Measurements from ENCODE around the gene TADA3. TPM values are rescaled to one million over a fixed set of nuclear protein-coding genes. Genes with fewer than 3 reads are reported as not detected.

The TADA3 gene
- polyA plus RNA-seq, 3 donors = 69.4 to 79.8 (median 77.7) TPM

DNA sequence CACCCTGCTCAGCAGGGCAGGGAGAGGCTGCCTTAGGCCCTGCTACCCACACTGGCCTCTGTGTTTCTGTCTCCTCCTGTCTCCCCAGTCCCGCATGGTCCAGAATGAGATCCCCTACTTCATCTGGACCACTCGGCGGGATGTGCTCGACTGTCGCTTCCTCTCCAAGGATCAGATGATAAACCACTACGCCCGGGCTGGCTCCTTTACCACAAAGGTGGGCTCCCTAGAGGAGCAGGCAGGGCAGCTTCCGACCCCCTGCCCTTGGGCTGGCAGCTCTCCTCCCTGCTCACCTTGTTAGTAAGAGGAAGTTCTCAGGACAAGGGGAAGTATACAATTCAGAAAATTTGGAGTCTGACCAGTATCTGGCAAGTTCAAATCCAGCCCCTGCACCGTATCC lies 23.7 kb upstream of the TADA3 start:
- DNase-seq = no peak

DNA sequence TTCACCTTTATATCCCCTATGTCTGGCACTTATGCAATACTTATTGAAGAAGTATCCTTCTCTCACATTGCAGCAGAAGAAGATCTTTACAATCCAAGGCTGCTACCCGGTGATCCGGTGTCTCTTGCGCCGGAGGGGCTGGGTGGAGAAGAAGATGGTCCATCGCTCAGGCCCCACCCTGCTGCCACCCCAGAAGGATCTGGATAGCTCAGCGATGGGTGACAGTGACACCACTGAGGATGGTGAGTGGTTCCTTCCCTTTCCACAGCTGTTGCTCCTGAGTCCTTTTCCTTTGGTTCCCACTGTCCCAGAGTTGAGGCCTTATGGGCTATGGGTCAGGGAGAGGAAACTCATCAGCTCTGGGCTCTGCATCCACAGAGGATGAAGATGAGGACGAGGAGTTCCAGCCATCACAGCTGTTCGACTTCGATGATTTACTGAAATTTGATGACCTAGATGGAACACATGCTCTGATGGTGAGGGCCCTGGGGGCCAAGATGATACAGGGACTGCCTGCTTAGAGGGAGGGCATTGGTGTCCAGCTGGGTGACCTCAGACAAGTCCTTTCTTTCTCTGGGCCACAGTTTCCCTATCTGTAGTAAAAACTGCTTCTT lies 20.7 kb upstream of the TADA3 start:
- DNase-seq = no peak

DNA sequence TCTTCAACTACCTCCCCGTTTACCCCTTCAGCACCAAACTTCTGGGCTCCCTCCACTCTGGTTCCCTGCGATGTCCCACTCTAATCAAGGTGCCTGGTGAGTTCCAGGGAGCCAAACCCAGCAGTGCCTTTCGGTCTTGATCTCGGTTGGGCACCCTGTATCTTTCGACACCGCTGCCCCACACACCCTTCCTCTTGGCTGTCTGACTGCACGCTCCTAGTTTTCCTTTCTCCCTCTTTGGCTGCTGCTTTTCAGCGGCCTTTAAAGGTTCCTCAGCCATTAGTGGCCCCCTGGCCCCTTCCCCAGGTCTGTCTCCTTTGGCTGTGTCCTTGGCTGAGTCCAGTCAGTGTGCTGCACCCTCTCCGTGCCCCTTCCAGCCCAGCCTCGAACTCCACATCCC lies 18.6 kb upstream of the TADA3 start:
- DNase-seq = no peak

DNA sequence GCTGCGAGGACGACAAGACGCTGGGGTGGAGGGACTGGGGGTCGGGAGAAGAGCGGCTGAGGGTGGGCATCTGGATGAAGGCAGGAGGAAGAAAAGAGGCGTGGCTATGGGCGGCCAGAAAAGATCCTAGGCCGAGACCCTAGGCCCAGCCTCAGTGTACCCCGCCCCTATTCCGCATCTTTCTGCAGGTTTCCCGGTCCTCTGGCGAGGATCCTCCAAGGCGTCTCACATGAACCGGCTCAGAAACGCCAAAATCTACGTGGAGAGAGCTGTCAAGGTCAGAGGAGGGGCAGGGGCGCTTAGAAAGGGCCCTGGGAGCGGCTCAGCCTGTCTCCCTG lies 18.1 kb upstream of the TADA3 start:
- no peak for DNase-seq

DNA sequence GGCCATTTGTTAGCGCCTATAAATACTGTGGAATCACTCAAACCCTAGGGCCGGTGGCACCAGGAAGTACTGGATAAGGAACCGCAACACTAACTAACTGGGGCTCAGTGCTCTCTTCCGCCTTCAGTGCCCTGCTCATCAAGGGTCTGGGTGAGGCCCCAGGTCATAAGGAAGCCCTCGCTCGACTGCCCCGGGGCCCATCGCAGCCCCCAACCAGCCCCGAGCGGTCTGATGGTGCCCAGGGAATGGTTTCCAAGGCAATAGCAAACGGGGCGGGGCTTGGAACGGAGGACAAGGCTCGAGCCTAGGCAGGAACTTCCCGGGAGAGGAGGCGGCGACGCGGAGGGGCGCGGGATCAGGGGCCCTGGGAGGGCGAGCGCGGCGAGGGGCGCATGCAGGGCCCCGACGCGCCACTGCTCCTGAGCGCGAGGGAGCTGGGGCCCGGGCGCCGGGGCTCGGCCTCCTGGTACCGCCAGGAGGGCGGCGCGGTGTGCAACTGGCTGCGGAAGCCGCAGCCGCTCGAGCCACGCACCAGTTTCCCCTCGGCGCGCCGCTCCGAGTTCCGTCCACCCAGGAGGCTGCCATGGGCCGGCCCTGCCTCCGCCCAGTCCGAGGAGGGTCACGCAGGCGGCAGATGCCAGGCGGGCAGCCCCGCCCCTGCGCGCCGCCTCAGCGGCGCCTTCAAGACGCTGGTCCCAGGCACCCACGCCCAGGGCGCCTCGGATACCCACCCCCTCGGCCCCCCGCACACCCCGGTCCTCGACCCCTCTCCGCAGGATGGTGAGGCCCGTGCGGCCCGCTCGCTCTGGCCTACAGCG lies 17.6 kb upstream of the TADA3 start, which contains the start of gene TTLL3:
TSS of gene TTLL3 (plus strand) at position 648 of the 818 bp plus-strand sequence. CDS start 400 bp downstream, outside the sequence.
- DNase-seq = peak; percentile 78

DNA sequence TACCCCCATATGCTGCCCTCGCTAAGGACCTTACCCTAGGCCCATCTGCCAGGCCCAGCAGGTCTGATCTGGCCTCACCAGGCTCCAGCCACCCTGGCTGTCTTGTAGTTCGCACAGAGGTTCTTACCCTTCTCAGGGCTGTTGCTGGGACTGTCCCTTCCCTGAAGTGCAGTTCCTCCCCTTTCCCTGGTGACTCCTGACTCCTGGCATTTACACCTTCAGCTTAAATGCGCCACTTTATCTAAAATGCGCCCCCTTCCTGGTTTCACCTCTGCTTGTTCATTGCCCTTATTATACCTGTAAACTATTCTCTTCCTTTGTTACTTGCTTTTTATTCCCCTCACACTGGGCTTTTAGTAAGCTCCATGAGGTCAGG lies 17.0 kb upstream of the TADA3 start:
- no peak for DNase-seq

DNA sequence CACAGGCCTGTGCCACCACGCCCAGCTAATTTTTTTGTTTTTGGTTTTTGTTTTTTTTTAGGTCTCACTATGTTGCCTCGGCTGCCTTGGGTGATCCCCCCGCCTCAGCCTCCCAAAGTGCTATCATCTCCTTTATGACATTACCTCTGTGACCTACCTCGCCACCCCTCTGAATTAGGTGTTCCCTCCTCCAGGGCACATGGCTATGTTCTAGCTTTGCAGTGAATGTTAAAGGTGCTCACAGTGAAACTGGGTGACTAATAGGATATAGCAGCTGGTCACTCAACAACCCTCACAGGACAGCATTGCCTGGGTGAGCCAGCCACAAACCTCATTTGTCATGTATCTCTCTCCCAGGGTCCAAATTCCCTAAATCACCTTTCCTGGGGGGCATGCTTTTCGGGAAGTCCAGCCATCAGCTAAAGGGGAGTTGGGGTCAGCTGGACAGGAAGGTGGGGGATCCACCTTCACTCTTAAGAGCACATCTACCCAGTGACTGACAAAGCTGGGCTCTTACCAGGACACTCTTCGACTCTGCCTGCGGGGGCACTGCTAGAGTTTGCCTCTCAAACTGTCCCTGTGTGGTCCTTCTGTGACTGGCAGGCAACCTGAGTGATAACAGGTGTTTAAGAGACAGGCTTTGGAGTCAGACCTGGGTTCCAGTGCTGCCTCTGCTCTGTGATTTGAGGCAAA lies 16.2 kb upstream of the TADA3 start:
- DNase-seq = no peak

DNA sequence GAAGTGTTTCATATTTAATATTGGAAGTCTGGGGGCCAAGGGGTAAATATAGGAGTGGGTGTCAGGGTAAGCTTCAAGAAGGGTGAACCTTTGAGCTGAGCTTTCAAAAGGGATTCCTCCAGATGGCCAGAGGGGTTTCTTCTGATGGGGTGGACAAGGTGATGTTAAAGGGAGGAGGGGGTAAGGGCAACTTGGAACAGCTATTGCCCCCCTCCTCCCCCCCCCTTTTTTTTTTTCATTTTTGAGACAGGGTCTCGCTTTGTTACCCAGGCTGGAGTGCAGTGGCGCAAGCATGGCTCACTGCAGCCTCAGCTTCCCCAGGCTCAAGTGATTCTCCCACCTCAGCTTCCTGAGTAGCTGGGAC lies 15.7 kb upstream of the TADA3 start:
- no peak for DNase-seq

DNA sequence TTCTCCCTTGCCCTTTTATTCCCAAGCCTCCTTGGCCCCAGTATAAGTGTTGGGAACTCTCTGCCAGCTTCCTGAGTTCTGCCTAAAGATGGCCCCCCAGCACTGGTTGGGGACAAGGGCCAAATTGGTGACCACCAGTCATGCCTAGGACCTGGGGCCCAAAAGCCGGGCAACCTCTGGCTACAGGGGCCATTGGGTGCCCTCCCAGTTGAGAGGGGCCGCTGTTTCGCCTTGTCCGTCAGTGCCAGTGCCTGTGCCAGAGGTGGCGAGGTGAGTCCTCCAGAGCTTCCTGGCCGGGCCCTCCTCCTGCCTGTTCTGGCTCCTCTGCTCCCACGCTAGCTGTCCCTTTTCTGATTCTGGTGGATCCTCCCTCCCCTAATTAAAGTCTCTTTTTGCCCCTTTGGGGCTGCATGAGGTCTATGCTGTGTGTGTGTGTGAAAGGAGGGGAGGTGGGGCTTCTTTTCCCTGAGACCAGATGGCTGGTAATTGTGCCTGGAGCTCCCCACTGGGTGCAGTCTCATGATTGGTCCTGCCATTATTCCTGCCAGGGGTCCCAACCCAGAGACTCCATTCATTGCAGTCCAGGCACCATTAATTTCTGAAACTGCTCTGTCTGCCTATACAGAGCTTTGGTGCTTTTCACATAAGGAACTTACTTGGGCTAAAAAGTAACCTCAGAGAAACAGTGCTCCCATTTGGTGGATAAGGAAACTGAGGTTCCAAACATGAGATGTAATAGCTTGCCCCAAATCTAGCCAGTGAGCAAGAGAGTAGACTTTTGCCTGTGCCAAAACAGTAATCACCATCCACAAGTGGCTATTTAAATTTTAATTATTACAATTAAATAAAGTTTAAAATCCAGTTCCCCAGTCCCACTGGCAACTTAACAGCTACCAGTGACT lies 14.7 kb upstream of the TADA3 start:
- DNase-seq = no peak

DNA sequence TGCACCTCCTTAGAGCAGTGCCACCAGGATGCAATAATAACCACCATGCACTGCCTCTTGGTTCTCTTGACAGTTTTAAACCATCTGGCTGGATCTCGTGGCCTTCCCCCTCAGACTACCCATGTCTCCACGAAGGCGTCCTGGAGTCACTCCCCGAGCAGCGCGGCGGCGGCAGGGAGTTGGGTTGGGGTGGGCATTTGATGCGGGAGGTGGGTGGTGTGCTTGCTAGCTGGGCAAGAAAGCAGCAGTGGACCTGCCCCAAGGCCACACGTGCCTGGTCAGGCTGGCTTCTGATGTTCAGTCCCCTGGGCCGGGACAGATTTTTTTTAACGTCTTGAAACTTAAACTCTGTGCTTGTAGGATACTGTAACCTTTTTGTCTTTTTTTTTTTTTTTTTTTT lies 13.9 kb upstream of the TADA3 start:
- no peak for DNase-seq

DNA sequence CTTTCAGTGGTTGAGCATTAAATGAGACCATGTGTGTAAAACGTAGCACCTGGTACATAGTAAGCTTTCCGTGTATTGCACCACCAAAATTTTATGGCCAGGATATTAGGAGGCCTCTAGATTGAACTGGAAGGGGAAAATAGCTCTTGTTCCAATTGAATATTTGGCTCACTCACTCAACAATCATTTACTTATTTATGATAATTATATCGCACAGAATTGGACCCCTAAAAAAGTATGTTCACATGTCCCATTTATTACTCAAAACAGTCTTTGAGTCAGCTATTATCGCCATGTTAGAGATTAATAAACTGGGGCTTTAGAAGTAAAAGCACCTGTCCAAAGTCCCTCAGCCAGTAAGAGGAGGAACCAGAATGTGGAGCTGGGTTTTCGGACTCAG lies 12.7 kb upstream of the TADA3 start:
- no peak for DNase-seq

DNA sequence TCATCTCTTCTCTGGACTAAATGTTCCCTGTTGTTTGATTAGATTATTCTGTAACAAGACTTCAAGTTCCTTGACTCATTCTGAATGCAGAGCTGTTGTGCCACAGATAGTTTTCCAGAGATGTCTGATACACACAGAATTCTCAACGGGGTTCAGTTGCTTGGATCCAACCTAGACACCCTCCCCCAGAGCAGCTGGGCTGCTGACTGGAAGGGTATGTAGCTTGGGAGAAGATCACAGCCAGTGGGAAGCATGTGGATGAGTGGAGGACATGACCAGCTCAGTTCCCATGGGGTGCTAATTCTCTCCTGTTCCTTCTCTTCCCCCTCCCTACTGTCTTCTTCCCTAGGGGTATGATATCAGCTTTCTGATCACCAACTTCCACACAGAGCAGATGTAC lies 11.2 kb upstream of the TADA3 start:
- no peak for DNase-seq

DNA sequence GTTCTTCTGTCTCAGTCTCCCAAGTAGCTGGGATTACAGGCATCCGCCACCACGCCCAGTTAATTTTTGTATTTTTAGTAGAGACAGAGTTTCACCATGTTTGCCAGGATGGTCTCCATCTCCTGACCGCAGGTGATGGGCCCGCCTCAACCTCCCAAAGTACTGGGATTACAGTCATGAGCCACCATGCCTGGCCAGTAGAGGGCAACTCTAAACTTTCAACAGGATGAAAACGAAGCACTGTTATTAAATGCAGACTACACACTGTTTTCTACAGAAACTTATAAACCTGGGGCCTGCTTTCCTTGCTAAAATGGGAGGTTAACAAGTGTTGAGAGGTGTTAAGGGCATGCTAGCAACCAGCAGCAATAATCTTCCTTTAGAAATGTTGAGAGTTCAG lies 8.3 kb upstream of the TADA3 start:
- no peak for DNase-seq

DNA sequence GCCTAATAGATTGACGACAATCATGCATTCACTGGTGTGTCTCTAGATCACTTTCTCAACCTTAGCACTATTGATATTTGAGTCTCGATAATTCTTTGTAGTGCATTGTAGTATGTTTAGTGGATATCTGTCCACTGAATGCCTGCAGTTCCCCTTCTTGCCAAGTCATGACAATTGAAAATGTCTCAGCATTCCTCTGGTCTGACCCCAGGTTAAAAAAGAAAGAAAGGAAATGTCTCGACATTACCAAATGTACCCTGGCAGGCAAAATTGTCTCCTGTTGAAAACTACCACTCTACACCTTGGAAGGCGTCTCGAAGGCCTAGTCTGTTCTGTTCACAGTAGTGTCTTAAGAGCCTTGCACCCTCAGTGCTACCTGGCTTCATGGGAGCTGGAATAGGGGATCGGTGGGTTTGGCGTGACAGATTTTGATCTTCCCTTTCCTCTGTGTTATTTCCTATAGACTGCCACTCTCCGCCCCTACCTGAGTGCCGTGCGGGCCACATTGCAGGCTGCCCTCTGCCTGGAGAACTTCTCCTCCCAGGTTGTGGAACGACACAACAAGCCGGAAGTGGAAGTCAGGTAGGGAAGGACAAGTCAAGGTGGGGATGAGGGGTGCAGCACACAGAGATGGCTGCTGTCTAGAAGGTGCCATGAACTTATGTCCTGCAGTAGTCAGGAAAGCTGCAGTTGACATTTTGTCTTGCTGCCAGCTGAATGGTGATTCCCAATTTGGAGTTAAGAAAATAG lies 5.1 kb upstream of the TADA3 start:
- no peak for DNase-seq

DNA sequence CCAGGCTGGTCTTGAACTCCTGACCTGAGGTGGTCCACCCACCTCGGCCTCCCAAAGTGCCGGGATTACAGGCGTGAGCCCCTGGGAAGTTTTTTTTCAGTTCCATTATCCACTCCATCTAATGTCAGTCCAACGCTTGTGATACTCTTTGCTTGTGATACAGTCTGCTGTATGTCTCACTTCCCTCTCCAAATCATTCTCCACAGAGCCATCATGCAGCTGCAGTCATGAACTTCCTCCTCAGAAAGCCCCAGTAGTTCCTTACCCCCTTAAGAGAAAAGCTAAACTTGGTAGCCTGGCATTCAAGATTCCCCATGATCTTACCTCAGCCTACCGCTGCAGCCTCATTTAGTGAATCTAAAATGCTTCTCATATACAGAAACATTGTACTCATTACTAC lies 2.9 kb upstream of the TADA3 start:
- no peak for DNase-seq

DNA sequence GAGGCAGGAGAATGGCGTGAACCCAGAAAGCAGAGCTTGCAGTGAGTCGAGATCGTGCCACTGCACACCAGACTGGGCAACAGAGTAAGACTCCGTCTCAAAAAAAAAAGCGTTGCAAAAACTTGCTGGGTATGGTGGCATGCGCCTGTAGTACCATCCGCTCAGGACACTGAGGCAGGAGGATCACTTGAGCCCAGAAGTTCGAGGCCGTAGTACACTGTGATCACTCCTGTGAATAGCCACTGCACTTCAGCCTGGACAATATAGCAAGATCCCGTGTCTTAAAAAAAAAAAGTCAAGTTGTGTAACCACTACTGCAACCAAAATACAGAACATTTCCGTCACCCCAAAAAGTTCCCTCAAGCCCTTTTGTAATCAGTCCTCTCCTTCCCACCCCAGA lies 2.1 kb upstream of the TADA3 start:
- no peak for DNase-seq

DNA sequence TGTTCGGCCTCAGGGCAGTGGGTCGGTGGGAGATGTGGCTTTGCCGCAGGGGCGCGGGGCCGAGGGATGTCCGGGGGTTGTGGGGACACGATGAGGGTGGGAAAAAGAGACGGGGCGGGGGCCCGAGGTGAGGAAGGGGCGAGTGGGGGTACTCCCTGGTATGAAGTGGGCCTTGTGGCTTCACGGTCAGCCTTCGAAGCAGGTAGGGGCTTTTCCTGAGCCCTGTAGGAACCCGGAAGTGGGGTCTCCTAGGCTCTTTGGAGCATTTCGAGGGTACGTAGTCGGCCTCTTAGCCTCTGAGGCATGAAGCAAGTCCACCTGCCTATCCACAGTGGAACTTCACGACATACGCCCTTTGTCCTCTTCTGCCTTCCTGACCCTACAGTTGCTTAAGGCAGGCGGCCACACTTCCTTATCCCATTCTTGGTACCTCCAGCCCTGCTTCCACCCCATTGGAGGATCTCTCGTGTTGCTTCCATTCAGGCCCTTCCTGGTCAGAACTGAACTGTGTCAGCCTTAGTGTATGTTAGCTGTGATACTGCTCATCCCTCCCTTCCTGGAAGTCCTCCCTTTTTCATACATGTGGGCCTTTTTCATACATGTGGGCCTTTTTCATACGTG lies 998 bp upstream of the TADA3 start:
- no peak for DNase-seq

DNA sequence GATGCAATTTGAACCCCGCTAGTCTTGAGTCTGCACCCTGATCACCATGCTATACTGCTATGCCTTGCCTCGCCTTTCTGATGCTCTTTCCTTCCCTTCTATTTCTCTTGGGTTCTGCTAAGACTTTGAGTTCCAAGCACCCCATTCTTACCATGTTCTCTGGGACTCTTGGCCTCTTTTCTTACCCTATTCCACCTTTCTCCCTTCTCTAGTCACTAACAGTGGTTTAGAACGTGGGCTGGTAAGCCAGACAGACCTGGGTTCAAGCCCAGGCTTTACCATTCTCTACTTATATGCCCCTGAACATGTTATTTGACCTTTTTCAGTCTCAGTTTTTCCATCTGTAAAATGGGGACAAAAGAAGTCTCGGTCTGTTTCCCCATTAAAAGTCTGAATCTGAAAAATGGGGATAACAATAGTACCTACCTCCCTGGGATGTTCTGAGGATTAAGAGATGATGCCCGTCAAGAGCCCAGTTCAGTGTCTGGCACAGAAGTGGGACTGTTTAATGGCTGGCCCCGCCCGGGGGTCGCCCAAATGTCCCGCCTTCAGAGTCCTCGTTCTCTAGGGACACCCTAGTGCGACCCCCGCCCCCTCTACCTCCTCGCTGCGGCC lies 376 bp downstream of the TADA3 start:
- no peak for DNase-seq

DNA sequence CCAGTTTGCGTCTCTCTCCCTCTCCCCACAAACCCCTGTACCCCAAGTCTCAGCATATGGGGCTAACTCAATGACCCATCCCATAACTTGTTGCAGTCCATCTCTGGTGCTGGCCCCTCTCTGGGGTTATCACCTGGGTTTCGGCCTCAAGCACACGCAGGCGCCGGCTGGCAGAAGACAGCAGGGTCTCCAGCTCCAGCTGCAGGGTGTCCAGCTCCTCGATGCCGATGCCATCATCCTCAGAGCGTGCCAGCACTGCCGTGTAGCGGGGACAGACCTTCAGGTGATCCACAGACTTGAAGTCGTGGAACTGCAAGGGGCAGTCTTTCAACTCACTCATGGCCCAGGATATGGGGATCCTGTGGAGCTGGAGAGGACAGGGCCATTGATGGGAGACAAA lies 1.1 kb downstream of the TADA3 start:
- no peak for DNase-seq

DNA sequence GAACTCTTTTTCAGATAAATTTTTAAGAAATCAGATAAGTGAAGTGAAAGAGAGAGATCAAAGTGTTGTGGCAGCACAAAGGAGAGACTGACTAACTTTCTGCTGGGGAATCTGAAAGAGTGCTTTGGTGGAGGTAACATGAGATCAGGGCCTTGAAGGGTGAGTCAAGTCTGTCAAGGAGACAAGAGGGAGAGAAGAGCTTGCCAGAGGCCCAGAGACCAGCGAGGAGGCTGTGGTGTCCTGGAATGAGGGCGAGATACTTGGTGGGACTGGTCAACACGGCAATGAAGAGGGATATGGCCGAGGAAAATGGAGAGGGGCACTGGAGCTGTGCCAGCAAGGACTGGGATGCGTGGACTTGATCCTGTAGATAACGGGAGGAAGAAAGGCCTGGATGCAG lies 4.6 kb downstream of the TADA3 start:
- no peak for DNase-seq

Data from renal pelvis (tissue), 4 donors.